Measurements from ENCODE around the gene SLK.

Gene SLK

DNA sequence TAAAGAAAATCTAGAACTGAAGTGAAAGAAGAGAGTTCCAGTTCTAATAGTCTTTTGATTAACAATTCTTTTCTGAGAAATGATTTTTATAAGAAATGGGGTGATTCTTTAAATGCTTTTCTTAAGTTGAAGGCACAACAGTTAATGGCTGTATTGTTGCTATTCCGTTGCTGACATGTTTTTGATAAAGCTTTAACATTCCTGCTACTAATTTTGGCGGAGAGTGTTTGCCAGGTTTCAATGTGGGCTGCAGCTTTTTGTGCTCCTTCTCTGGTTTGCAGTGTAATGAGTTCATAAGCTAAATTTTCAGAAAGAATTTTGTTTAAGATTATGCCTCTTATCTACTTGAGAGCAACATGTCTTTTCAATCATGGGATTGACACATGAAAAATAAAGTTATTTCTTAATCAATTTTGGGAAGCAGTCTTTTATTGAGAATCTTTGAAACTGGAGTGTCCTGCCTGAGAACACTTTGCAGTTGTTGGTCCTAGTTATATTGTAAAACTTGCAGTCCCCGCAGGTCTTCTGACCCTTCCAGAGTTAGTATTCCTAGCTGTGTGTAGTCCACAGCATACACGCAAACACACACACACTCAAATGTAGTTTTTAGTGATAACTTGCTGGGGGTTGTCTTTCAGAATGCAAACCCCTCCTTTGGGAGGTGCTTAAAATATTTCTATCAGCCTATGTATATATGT lies 62.0 kb downstream of the SLK start:
- no peak for DNase-seq (ENCODE audit: low read depth)
- TF ChIP-seq, protein P1, sequence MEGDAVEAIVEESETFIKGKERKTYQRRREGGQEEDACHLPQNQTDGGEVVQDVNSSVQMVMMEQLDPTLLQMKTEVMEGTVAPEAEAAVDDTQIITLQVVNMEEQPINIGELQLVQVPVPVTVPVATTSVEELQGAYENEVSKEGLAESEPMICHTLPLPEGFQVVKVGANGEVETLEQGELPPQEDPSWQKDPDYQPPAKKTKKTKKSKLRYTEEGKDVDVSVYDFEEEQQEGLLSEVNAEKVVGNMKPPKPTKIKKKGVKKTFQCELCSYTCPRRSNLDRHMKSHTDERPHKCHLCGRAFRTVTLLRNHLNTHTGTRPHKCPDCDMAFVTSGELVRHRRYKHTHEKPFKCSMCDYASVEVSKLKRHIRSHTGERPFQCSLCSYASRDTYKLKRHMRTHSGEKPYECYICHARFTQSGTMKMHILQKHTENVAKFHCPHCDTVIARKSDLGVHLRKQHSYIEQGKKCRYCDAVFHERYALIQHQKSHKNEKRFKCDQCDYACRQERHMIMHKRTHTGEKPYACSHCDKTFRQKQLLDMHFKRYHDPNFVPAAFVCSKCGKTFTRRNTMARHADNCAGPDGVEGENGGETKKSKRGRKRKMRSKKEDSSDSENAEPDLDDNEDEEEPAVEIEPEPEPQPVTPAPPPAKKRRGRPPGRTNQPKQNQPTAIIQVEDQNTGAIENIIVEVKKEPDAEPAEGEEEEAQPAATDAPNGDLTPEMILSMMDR (conservative IDR thresholded peaks at IDR 0.05; ENCODE audit: low read depth, low read length): no peak
- H3K4me3 ChIP-seq (ENCODE audit: low read length): no peak overlapping the region

DNA sequence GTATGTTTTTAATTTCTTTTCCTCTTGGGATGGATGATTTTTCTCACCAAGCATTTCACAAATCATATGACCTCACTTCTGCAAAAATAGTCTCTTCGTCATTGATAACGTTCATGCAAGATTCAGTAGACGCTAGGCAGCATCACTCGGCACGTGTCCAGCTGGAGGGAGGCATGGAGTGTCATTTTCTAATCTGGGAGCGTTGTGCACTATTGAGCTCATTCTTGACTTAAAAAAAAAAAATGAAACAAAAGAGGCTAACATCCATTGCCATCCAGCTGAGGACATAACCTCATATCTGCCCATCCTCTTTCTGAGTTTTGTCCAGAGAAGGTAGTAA lies 62.6 kb downstream of the SLK start:
- no peak for DNase-seq (ENCODE audit: low read depth)
- H3K4me3 ChIP-seq (ENCODE audit: low read length): no peak overlapping the region
- TF ChIP-seq, protein P1 (conservative IDR thresholded peaks at IDR 0.05; ENCODE audit: low read depth, low read length): no peak

DNA sequence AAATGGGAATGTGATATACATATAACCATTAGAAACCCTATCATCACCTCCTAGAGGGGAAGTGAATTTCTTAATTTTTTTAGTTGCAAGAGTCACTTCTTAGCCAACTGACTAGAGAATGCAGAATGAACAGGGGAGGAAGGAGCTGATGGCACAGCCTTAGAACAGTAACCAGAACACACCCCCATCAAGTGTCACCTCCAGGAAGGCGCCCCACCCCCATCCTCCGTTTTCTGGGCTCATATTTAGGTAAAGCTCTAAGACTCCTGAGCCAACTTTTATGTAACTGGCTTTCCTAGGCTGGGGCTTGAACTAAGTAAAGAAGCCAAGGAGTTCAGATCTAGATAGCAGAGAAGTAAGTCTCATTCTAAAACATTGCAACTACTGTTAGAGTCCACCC lies 64.7 kb downstream of the SLK start:
- no peak overlapping the region for H3K4me3 ChIP-seq (ENCODE audit: low read length)
- TF ChIP-seq, protein P1 (conservative IDR thresholded peaks at IDR 0.05; ENCODE audit: low read depth, low read length): no peak
- DNase-seq (ENCODE audit: low read depth): no peak

DNA sequence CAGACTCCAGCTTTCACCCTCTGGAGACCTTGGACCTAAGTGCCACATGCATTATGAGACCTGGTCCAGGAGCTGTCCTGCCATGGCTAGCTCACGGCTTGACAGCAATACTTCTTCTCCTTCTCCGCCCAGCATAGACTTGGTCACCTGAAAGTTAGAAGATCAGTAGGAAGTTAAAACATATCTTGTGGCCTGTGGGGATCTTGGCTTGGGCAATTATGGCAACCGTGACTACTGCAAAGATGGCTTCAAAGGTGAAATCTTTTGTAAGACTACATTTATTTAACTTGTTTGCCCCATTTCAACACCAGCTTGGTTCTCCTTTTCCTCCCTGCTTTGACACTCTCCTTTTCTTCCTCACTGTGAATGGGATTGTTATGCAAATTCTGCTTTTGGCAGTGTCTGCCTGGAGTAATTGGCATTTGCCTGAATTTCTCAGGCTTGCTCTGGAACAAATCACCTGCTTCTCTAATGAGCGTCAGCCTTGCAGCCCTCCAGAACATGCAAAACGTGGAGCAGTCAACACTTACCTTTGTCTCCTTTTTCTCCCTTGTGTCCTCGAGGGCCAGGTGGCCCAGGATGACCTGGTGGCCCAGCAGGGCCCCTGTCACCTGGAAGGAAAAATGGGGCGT lies 65.3 kb downstream of the SLK start:
- no peak for DNase-seq (ENCODE audit: low read depth)
- TF ChIP-seq, protein P1 (conservative IDR thresholded peaks at IDR 0.05; ENCODE audit: low read depth, low read length): no peak
- H3K4me3 ChIP-seq (ENCODE audit: low read length): no peak overlapping the region

DNA sequence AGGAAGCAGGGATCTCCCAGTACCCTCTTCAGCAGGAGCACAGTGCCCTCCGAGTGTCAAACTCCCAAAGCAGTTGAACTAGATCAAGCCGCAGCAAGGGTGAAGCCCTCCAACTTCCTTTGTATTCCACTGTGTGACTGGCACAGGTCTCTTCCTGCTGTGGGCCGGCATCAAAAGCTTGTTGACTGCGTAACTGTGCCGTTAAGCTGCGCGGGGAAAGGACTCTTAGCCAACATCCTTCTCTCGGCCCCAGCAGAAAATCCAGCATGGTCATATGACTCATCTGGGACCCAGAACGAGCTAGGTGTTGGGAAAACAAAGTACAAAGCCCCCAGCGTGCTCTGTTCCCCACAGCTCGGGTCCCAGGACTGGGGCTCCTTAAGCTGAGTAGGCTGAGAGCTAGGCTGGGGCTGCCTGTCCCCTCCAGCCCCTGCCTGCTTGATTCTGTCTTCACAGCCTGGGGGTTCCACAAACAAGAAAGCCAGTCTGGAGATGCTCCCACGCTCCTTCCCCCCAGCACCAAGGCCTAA lies 66.5 kb downstream of the SLK start:
- TF ChIP-seq, protein P1 (conservative IDR thresholded peaks at IDR 0.05; ENCODE audit: low read depth, low read length): no peak
- DNase-seq (ENCODE audit: low read depth): no peak
- H3K4me3 ChIP-seq (ENCODE audit: low read length): no peak overlapping the region

DNA sequence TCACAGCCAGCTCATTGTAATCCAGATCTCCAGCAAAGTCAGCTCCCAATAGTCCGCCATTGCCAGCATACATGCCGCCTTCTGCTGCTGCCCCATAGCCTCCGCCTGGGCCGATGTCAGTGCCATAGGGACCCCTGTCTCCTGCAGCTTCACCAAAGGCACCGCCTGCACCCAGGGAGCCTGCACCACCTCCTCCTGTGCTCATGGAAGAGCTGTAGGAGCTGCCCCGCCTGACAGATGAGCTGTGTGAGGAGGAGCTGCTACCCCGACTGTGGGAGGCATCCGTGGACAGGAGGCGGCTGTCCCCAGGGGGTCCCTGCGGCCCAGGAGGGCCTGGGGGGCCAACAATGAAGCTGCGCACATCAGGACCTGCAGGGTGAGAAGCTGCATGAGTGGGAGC lies 67.0 kb downstream of the SLK start:
- TF ChIP-seq, protein P1 (conservative IDR thresholded peaks at IDR 0.05; ENCODE audit: low read depth, low read length): no peak
- no peak overlapping the region for H3K4me3 ChIP-seq (ENCODE audit: low read length)
- DNase-seq (ENCODE audit: low read depth): no peak
